IPS DF 4.7 (cell line): ENCODE measurements around the gene ZNF783.
"Not testable (repeated sequence)": the region's sequence is repeated elsewhere in the genome, so short reads cannot be mapped to it uniquely, and the experiment has no call there.

Source experiments
- DNase-seq: peaks from one replicate; pipeline ENCODE4 v3.0.0-alpha.2; 2013; ENCODE audit warnings: low spot score; ENCODE audit errors: extremely low read depth

The ZNF783 gene

DNA sequence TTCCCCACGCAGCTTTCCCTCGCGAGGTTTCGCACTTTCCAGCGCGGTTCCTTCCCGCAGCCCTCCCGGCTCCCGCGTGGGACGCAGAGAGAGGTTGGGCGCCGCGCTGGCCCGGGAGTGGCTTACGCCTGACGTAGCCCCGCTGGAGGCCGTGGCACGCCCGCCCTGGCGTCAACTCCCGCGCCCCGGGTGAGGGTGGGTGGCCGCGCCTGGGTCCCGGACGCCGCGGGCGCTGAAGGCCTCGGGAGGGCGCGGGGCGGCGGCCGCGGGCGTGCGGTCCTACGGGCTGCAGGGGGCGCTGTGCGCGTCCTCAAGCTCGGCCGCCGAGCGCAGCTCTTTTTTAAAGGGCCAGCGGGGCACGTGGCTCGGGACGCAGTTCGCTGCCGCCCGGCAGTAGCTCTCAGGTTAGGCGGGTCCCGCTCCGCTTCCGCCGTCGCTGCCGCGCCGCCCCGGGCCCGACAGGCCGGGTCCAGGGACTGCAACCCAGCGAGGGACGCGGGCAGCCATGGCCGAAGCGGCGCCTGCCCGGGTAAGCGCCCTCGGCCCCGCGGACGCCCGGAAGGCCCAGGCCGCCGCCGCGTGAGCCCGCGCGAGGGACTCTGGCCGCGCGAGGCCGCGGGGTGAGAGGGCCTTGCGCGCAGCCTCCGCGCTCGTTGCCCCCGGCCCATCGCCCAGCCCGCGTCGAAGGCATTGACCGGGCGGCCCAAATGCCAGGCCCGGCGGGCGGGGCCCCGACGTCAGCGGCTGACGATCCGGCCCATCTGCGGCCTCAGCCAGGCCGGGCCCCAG, at the start of gene ZNF783:
Gene ZNF783 (plus strand): TSS at position 368 of the 789 bp plus-strand sequence. CDS start 138 bp downstream, at position 506.
- DNase-seq = no peak

DNA sequence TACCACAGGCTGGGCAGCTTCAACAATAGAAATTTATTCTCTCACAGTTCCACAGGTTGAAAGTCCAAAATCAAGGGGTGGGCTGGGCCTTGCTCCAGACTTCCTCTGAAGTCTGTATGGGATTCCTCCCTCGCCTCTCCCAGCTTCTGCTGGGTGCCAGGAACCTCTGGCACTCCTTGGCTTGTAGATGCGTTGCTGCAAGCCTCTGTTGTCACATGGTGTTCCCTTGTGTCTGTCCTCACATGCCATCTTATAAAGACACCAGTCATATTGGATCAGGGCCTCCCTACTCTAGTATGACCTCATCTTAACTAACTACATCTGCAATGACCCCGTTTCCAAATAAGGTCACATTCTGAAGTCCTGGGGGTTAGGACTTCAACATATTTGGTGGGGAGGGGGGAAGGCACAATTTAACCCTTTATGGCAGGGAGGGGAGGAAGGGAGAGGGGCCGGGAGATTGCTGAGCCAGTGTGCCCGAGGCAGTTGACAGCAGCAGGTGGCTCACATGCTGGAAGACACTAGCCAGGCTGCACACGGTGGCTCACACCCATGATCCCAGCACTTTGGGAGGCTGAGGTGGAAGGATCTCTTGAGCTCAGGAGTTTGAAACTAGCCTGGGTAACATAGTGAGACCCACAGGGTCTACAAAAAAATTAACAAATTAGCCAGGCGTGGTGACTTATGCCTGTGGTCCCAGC, 47.8 kb upstream of the ZNF783 start:
- no peak for DNase-seq

DNA sequence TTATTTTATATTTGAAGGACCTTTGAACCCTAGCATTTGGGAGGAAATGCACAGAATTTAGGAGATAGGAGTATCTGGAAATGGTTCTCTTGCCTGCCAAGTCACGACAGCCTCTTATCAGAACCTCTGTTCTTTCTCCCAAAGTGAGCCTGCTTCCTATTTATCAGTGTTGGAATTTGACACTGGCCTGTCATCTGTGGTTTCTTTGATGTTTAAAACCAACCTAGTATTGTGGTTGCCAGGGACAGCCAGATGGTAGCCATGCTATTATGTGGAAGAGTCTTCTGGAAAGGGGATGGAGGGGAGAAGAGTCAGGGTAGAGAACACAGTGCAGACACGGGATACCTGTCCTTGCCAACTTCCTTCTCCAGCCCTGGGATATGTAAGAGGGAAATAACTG, 45.6 kb upstream of the ZNF783 start:
- no peak for DNase-seq

DNA sequence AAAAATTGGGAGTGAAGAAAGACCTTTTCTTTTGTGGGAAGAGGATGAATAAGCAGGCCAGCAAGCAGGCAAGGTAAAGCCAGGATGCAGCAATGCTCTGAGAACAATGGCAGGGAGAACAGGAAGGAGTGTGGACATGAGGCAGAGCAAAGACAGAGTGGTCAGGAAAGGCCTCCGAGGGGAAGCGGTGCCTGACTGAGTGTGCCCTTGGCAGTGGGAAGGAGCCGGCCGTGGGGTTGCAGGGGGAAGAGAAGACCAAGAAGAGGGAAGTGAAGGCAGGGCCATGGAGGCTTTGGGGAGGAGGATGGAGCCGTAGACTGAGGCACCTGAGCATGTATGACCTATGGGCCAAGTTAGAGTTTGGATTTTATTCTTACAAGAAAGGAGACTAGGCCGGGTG, 44.4 kb upstream of the ZNF783 start:
- DNase-seq = no peak

DNA sequence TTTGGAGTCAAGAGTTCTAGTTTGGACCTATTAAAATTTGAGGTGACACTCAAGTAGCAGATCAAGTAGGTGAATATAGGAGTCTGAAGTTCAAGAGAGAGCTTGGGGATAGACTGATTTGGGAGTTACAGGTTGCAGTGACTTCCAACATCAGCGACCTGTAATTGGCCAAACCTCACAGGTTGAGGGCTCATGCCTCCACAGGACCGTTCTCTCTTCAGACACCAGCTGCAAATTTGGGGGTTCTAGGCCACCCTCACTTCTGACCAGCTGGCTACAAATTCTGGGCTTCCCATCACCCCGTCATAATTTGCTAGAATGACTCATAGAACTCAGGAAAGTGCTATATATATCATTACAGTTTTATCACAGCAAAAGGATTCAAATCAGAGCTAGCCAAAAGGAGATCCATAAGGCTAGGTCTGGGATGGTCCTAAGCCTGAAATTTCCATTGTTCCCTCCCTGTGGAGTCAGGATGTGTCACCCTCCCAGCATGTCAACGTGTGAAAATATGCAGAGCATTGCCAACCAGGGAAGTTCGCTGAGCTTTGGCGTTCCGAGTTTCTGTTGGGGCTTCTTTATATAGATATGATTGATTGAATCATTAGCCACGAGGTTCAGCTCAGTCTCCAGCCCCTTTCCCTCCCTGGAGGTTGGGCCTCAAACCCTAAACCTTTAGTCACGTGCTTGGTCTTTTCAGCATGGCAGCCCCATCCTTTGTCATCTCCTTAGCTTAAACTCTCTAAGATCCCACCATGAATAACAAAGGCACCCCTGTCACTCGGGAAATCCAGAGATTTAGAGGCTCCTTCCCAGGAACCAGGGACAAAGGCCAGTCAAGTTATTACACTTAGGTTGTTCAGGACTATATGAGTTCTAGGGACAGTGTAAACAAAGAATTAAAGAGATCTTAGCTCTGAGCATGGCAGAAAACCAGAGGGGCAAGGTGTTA, 43.3 kb upstream of the ZNF783 start:
- no peak for DNase-seq

DNA sequence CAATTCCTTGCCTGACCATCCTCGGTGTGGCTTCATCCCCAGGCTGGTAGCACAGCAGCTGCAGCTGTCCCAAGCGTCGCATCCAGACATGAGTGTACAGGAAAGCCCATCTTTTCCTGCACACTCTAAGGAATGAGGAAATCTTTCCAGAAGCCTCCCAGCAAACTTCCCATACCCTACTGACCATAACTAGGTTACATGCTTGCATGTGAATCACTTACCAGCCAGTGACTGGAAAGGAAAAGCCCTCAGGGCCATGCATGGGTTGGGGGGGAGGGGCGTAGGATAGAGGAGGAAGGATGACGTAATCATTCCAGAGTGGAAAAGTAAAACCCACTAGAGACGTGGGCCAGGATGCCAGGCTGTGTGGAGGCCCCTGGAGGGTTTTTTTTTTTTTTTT, 41.5 kb upstream of the ZNF783 start:
- no peak for DNase-seq

DNA sequence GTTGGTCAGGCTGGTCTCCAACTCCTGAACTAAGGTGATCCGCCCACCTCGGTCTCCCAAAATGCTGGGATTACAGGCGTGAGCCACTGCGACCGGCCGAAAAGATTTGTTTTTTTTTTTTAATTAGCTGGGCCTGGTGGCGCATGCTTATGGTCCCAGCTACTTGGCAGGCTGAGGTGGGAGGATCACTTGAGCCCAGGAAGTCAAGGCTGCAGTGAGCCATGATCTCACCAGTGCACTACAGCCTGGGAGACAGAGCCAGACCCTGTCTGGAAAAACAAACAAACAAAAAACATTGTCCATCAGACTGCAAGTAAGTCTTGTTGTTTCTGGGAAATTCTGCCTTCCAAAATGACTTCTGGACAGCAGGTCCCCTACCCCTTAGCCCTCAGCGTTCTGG, 38.8 kb upstream of the ZNF783 start:
- DNase-seq = no peak

DNA sequence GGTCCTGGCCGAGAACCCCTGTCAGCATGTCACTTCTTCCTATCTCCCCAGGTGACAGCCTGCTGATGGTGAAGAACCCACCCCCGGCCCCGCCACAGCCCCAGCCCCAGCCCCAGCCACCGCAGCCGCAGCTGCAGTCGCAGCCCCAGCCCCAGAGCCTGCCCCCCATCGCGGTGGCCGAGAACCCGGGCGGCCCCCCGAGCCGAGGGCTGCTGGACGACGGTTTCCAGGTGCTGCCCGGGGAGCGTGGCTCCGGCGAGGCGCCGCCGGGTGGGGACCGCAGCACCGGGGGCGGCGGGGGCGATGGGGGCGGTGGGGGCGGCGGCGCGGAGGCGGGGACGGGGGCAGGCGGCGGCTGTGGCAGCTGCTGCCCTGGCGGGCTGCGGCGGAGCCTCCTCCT, 38.2 kb upstream of the ZNF783 start:
- DNase-seq = no peak

DNA sequence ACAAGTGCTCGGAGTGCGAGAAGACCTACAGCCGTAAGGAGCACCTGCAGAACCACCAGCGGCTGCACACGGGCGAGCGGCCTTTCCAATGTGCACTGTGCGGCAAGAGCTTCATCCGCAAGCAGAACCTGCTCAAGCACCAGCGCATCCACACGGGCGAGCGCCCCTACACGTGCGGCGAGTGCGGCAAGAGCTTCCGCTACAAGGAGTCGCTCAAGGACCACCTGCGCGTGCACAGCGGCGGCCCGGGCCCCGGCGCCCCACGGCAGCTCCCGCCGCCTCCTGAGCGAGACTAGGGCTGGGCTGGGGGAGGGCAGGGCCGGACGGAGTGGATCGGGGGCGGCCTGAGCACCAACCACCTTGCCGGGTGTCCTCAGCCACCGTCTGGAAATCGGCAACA, 37.6 kb upstream of the ZNF783 start:
- no peak for DNase-seq

DNA sequence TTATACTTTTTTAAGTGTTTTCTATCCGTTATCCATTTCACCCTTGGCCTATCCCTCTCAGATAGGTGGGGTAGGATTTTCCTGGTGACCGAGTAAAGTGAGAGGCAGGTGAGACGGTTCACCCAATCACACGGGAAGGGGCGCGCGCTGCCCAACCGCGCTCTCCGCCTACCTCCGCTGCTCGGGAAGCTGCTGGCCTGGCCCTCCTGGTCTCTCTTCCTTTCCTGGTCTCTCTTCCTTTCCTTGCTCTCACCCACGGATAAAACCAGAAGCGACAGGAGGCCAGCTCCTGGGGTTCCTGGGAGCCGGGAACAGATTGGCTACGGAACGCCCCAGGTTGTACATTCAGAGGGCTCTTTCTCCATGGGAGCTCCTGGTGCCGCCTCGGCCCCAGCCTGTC, 36.9 kb upstream of the ZNF783 start:
- DNase-seq = no peak

DNA sequence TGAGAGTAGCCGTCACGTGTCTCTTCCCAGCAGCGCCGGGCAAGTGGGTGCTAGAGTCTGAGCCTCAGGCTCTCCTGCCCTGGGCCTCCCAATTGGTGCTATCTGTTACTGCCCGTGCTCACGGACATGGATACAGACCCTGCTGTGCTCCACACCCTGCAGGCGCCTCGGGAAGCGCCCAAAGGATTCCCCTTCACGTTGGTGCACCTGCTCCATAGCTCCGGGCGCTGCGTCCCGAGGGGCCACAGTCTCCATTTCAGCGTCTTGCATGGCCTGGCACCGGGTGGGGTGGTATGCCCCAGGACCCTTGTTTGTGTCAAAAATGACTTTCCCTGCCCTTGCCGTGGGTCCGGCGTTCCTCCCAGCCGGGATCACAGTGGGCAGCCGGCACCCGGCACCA, 36.3 kb upstream of the ZNF783 start:
- no peak for DNase-seq

DNA sequence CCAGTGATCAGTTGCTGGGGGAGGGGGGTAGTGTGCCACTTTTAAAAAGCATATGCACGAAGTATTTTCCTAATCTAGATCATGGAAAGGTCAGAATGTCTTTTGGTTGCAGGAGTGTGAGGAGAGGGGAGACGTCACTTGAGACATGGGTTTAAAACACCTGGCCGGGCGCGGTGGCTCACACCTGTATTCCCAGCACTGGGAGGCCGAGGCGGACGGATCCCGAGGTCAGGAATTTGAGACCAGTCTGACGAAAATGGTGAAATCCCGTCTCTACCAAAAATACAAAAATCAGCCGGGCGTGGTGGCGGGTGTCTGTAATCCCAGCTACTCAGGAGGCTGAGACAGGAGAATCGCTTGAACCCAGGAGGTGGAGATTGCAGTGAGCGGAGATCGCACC, 35.6 kb upstream of the ZNF783 start:
- DNase-seq = not testable (repeated sequence)

DNA sequence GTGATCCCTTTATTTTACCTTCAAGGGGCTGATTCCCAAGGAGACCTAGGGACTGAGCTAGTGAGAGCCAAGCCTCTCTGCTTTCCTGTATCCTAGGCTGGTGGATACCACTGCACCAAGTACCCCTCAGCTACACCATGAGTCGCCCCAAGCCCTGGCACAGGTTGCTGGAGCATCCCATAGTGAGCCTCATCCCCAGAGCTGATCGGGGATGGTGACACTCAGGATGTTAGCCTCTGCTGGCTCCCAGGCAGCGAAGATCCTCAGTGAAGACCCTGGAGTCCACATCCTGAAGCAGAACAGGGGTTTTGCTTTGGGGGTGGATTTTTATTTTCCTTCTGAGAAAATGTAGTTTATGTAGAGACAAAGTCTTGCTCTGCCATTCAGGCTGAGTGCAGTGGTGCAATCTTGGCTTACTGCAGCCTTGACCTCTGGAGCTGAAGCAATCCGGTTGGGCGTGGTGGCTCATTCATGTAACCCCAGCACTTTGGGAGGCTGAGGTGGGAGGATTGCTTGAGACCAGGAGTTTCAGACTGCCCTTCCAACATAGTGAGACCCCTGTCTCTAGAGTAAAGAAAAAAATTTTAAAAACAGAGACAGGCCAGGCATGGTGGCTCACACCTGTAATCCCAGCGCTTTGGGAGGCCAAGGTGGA, 35.0 kb upstream of the ZNF783 start:
- no peak for DNase-seq

DNA sequence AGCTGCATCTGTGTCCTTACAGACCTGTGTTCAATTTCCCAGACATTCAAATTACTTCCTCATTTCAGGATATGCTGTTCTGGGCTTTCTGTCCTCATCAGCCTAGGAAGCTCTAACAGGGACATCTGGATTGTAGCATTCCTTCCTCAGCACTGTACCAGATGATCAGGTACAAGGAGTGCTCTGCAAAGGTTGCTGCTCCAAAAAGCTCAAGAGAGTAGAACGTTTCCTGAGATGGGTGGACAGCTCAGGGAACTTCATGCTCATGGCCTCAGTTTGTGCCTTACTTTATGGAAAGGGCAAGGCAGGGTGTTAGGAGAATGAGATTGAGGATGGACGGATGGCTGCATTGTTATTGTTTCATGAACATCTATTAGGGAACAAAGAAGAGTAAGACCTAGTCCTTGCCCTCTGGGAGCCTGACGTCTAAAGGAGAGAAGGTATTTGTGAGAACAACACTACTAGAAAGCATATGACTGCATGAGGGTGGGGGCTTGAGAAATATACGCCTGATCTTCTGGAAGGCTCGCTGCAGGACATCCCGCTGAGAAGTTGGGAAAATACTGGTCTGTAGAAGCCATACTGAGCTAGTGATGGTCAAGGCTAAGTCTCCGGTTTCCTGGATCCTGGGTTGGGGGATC, 33.0 kb upstream of the ZNF783 start:
- DNase-seq = no peak

DNA sequence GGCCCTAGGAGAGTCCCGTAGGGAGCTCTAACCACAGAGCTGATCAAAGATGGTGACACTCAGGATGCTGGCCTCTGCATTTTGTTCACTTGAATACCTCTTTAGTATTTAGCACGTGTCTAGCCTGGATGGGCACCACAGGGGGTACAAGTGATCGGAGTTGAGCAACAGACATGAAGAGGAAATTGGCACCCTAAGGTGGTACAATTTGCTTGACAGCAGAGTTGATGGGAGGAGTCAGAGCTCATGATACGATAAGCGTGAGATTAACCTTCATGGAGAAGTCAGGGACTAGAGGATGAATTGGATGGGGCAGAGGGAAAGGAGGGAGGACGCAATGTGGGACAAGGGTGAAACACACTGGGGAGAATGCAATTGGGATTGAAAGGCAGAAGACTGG, 32.5 kb upstream of the ZNF783 start:
- DNase-seq = no peak

DNA sequence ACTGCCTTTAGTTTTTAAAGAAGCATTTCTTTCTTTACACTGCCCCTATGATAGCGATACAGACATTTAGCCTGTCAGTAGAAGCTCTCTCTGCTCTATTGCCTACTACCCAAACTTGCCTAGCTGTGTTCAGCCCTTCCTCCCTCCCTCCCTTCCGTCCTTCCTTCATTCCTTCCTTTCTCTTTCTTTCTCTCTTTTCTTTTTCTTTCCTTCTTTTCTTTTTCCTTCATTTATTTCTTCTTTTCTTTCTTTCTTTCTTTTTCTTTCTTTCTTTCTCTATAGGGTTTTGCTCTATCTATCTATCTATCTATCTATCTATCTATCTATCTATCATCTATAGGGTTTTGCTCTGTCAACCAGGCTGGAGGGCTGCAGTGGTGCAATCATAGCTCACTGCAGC, 29.6 kb upstream of the ZNF783 start:
- no peak for DNase-seq

DNA sequence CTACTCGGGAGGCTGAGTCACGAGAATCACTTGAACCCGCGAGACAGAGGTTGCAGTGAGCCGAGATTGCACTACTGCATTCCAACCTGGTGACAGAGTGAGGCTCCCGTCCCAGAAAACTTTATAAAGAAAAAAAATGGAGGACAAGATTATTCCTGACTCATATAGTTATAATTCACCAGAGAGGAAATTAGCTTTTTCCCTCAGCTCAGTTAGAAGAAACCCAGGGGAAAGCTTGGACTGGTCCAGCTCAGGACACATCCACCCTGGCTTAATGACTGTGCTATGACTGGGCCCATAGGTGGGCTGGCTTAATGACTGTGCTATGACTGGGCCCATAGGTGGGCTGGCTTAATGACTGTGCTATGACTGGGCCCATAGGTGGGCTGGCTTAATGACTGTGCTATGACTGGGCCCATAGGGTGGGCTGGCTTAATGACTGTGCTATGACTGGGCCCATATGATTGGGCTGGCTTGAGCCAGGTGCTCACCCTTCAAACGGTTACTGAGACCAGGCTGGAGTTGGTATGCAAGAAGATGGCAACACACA, 28.3 kb upstream of the ZNF783 start:
- DNase-seq = not testable (repeated sequence)

DNA sequence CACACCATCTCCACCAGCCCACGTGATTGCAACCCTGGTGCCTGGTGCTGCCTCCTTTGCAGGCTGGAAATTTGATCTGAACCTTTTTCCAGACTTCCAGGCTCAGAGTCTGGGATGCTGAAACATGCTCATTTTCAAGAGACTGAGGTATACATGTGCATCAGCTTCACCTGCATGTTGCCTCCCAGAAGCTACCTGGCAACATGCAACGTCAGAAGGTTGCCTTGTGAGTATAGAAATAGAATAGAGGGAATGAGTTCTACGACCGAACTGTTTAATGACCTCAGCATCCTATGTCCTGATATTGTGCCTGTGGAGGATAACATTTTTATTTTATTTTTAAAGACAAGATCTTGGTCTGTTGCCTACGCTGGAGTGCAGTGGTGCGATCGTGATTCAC, 24.5 kb upstream of the ZNF783 start:
- no peak for DNase-seq

DNA sequence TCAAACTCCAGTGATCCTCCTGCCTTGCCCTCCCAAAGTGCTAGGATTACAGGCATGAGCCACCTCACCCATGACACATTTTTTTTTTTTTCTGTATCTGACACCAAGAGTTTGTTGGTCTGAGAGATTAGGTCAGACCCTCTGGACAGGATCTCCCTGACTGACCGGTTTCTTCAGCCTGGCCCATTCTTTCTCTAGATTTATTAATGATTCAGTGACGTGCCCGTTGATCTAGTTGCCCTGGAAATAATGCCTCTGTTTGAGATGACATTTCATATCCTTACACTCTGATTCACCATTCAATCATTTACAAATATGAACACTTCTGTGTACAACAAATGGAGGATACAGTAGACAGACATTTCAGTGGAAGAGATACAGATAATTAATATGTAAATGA, 23.9 kb upstream of the ZNF783 start:
- DNase-seq = no peak

DNA sequence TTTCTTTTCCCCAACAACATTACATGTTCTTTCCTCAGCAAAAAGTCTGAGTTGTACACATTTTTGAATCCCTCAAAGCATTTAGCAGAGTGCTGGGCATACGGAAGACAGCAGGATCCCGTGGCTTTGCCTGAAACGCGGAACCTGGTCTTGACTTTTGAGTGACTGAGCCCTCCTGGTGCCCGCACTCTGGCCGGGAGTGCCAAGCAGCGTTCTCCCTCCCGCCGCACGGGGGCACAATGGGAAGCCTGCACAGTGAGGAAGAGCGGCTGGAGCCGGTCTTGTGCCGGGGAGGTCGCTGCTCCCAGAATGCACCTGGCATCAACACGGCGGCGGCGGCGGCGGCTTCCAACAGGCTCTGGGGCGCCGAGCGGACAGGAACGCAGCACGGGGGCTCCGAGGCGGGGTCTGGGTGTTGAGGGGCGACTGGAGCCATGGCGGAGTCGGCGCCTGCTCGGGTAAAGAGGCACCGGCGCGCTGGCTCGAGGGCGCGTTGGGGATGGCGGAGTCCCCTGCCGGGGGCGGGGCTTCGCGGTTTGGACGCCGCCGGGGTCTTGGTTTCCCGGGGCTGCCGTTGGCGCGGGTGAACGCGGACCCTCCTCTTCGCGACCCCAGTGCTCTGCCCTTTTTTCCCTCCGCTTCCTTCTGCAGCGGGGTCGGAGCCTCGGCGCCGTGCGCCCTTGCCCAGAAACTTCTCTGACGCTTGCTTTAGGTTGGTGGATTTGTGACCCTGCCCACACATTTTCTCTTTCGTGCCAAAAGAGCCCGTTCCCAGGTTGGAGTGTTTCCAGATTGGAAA, 22.5 kb upstream of the ZNF783 start, which contains the start of gene ZNF212:
Gene ZNF212 (plus strand): TSS at position 307 of the 799 bp plus-strand sequence. CDS start 128 bp downstream, at position 435.
- DNase-seq = no peak
